ENCODE measurements around the gene DNM1.

The DNM1 gene

GRCh38 chr9:128296340-128297220 is 93.4 kb downstream of the DNM1 start:
- no peak overlapping the region for H3K4me3 ChIP-seq (ENCODE audit: low read depth, low read length)
- no peak for TF ChIP-seq CTCF (IDR thresholded peaks at IDR 0.05; ENCODE audit: borderline replicate concordance, insufficient read depth, low read depth, low read length)

- no peak overlapping the region for H3K4me3 ChIP-seq (ENCODE audit: low read depth, low read length)
- TF ChIP-seq CTCF (IDR thresholded peaks at IDR 0.05; ENCODE audit: borderline replicate concordance, insufficient read depth, low read depth, low read length), result no peak
These were observed 94.1 kb downstream of the DNM1 start for GRCh38 chr9:128297221-128297773.

GRCh38 chr9:128298535-128299482 is 95.6 kb downstream of the DNM1 start:
- no peak overlapping the region for H3K4me3 ChIP-seq (ENCODE audit: low read depth, low read length)

GRCh38 chr9:128304136-128304970 is 101.2 kb downstream of the DNM1 start:
- no peak for TF ChIP-seq CTCF (IDR thresholded peaks at IDR 0.05; ENCODE audit: borderline replicate concordance, insufficient read depth, low read depth, low read length)
- no peak overlapping the region for H3K4me3 ChIP-seq (ENCODE audit: low read depth, low read length)

More at GRCh38 chr9:128298535-128299482, 95.6 kb downstream of the DNM1 start:
- no peak for TF ChIP-seq CTCF (IDR thresholded peaks at IDR 0.05; ENCODE audit: borderline replicate concordance, insufficient read depth, low read depth, low read length)
